MM.1S (cell line): ENCODE data around the gene ZNF771.

Experiments used
- CTCF ChIP-seq: fragments of 300-600 bp; sonication (generic); IDR thresholded peaks from 2 replicates; pipeline ENCODE4 v1.5.1; 2016; ENCODE audit warnings: antibody characterized with exemption, low read length, mixed read lengths
- EZH2phosphoT487 ChIP-seq: fragments of 300-600 bp; sonication (generic); IDR thresholded peaks from 2 replicates; pipeline ENCODE4 v1.6.1; 2018; ENCODE audit warnings: antibody characterized with exemption, low read length

- TF ChIP-seq CTCF, result no peak; the same call in 1 of the 2 replicates
- no peak for TF ChIP-seq EZH2phosphoT487
These were observed 28.9 kb upstream of the ZNF771 start for GRCh38 chr16:30378236-30379157.
